ENCODE measurements around the gene SPACA6. TPM values are rescaled to one million over a fixed set of nuclear protein-coding genes. Genes with fewer than 3 reads are reported as not detected.

SPACA6 gene
- total RNA-seq, 1 donor from 2014 or later, result 62.5 TPM

DNA sequence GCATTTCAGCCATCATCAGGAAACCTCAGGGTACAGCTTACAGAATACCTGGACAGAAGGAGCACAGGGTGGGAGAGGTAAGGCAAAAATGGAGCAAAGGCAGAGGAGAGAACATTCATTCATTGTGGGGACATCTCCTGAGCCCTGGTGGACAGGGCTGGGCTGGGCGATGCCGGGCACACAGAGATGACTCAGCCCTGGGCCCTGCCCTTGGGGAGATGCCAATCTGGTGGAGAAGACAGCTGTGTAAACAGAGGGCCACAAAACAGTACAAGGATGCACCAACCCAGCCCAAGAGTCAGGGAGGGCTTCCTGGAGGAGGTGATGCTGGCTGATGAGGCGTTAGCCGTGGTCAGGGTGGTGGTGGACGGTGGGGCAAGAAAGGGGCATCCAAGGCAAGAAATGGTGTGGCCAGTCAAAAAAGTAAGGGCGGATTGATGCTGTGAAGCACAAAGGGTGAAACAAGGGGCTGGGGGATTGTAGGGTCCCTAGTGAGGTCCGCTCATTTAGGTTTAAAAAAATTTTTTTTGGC is 34.3 kb downstream of the SPACA6 start:
- Histone ChIP-seq H3K9ac (ENCODE audit: low read length) (no peak overlapping the region), H3K36me3 (ENCODE audit: insufficient read depth, low read length) (no peaks in the 10 kb centered on the region), H3K4me2 (ENCODE audit: low read length) (no peak overlapping the region), H3K4me3 (ENCODE audit: insufficient read depth, low read depth, low read length) (no peak overlapping the region), H3K27me3 (ENCODE audit: insufficient read depth, low read length) (peaks cover 4% of the 10 kb centered on the region), H3K9me3 (ENCODE audit: insufficient read depth, low read depth, low read length) (no peaks in the 10 kb centered on the region), H3K4me1 (ENCODE audit: insufficient read depth, low read length) (no peaks in the 10 kb centered on the region), H2AFZ (ENCODE audit: low read depth, low read length) (no peak overlapping the region), H4K20me1 (ENCODE audit: insufficient read depth, low read length) (no peaks in the 10 kb centered on the region), H3K79me2 (ENCODE audit: insufficient read depth, low read length) (no peaks in the 10 kb centered on the region), H3K27ac (ENCODE audit: low read depth, low read length) (no peak overlapping the region)
- H3K4me3 Mint-ChIP-seq (ENCODE audit: unreplicated experiment), result no peak overlapping the region
- peaks cover 9% of the 10 kb centered on the region for H3K9me3 Mint-ChIP-seq (ENCODE audit: unreplicated experiment)
- TF ChIP-seq, protein P1, sequence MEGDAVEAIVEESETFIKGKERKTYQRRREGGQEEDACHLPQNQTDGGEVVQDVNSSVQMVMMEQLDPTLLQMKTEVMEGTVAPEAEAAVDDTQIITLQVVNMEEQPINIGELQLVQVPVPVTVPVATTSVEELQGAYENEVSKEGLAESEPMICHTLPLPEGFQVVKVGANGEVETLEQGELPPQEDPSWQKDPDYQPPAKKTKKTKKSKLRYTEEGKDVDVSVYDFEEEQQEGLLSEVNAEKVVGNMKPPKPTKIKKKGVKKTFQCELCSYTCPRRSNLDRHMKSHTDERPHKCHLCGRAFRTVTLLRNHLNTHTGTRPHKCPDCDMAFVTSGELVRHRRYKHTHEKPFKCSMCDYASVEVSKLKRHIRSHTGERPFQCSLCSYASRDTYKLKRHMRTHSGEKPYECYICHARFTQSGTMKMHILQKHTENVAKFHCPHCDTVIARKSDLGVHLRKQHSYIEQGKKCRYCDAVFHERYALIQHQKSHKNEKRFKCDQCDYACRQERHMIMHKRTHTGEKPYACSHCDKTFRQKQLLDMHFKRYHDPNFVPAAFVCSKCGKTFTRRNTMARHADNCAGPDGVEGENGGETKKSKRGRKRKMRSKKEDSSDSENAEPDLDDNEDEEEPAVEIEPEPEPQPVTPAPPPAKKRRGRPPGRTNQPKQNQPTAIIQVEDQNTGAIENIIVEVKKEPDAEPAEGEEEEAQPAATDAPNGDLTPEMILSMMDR (IDR thresholded peaks at IDR 0.05; ENCODE audit: insufficient read depth, low read depth, low read length), result no peak
- no peak for TF ChIP-seq EZH2 (IDR thresholded peaks at IDR 0.05; ENCODE audit: insufficient read depth, low read length)
- no peak for DNase-seq (ENCODE audit: low read depth)
- no peaks in the 10 kb centered on the region for H3K36me3 Mint-ChIP-seq (ENCODE audit: low read depth, unreplicated experiment)
- H3K27me3 Mint-ChIP-seq (ENCODE audit: low read depth, unreplicated experiment), result peaks cover 43% of the 10 kb centered on the region
- H3K4me1 Mint-ChIP-seq (ENCODE audit: low read depth, unreplicated experiment), result no peaks in the 10 kb centered on the region
- no peak overlapping the region for H3K27ac Mint-ChIP-seq (ENCODE audit: unreplicated experiment)
- FAIRE-seq, result no peak

DNA sequence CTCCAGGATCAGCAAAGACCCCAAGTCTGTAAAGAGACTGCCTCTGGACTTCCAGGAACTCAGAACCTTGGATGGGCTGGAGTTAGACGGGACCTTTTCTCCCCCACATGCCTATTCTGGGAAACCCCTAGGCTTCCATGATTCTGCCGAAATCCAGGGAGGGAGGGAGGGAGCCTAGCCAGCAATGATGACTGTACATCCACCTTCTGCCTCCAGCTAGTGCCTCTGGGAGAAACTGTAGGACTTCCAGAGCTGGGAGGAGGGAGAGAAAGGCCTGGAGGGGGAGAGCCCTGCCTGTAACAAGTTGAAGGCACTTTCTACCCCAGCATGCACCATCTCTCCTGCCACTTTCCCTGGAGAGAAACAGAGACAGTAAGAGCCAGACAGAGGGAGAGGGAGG is 36.7 kb downstream of the SPACA6 start:
- Histone ChIP-seq H3K9ac (ENCODE audit: low read length) (no peak overlapping the region), H2AFZ (ENCODE audit: low read depth, low read length) (no peak overlapping the region), H3K27me3 (ENCODE audit: insufficient read depth, low read length) (no peaks in the 10 kb centered on the region), H3K79me2 (ENCODE audit: insufficient read depth, low read length) (no peaks in the 10 kb centered on the region), H3K27ac (ENCODE audit: low read depth, low read length) (no peak overlapping the region), H4K20me1 (ENCODE audit: insufficient read depth, low read length) (no peaks in the 10 kb centered on the region), H3K4me3 (ENCODE audit: insufficient read depth, low read depth, low read length) (no peak overlapping the region), H3K9me3 (ENCODE audit: insufficient read depth, low read depth, low read length) (no peaks in the 10 kb centered on the region), H3K4me1 (ENCODE audit: insufficient read depth, low read length) (no peaks in the 10 kb centered on the region), H3K36me3 (ENCODE audit: insufficient read depth, low read length) (no peaks in the 10 kb centered on the region), H3K4me2 (ENCODE audit: low read length) (no peak overlapping the region)
- no peak for TF ChIP-seq EZH2 (IDR thresholded peaks at IDR 0.05; ENCODE audit: insufficient read depth, low read length)
- TF ChIP-seq, protein P1 (IDR thresholded peaks at IDR 0.05; ENCODE audit: insufficient read depth, low read depth, low read length), result no peak
- Mint-ChIP-seq H3K4me1 (ENCODE audit: low read depth, unreplicated experiment) (no peaks in the 10 kb centered on the region), H3K27ac (ENCODE audit: unreplicated experiment) (no peak overlapping the region), H3K27me3 (ENCODE audit: low read depth, unreplicated experiment) (peaks cover 28% of the 10 kb centered on the region), H3K4me3 (ENCODE audit: unreplicated experiment) (no peak overlapping the region), H3K36me3 (ENCODE audit: low read depth, unreplicated experiment) (no peaks in the 10 kb centered on the region), H3K9me3 (ENCODE audit: unreplicated experiment) (peaks cover 9% of the 10 kb centered on the region)
- no peak for DNase-seq (ENCODE audit: low read depth)
- no peak for FAIRE-seq

DNA sequence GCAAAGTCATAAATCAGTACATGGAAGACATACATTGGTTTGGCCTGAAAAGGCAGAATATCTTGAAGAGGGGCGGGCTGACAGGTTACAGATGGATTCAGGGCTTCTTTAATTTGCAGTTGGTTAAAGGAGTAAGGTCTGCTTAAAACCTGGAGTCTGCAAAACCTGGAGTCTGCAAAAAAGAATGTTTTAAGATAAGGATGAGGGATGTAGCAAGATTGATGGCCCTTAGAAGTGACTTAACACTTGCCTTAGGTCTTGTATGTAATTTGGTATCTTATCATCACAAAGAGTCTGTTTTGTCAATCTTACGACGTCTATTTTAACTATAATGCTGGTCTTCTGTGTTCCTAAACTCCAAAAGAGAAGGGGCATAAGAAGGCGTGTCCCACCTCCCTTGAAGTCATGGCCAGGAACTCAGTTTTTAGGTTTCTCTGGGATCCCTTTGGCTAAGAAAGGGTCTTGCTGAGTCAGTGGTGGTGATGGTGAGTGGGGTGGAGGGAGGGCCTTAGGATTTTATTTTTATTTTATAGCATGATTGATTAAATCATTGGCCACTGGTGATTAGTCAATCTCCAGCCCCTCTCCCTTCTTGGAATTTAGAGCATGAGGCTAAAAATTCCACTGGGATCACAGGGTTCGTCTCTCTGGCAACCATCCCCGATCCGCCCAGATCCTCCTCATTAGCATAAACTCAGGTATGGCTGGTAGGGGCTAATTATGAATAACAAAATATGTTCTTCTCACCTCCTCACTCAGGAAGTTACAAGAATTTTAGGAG is 40.8 kb downstream of the SPACA6 start:
- FAIRE-seq (no peak), DNase-seq (ENCODE audit: low read depth) (no peak)
- H3K4me1 ChIP-seq (ENCODE audit: insufficient read depth, low read length), result no peaks in the 10 kb centered on the region
- H4K20me1 ChIP-seq (ENCODE audit: insufficient read depth, low read length), result no peaks in the 10 kb centered on the region
- no peaks in the 10 kb centered on the region for H3K9me3 ChIP-seq (ENCODE audit: insufficient read depth, low read depth, low read length)
- H3K4me3 ChIP-seq (ENCODE audit: insufficient read depth, low read depth, low read length), result no peak overlapping the region
- no peaks in the 10 kb centered on the region for H3K36me3 ChIP-seq (ENCODE audit: insufficient read depth, low read length)
- Mint-ChIP-seq H3K9me3 (ENCODE audit: unreplicated experiment) (peaks cover 8% of the 10 kb centered on the region), H3K36me3 (ENCODE audit: low read depth, unreplicated experiment) (no peaks in the 10 kb centered on the region), H3K4me3 (ENCODE audit: unreplicated experiment) (no peak overlapping the region), H3K27ac (ENCODE audit: unreplicated experiment) (no peak overlapping the region), H3K27me3 (ENCODE audit: low read depth, unreplicated experiment) (peaks cover 7% of the 10 kb centered on the region), H3K4me1 (ENCODE audit: low read depth, unreplicated experiment) (no peaks in the 10 kb centered on the region)
- no peak overlapping the region for H3K9ac ChIP-seq (ENCODE audit: low read length)
- H3K4me2 ChIP-seq (ENCODE audit: low read length), result no peak overlapping the region
- H2AFZ ChIP-seq (ENCODE audit: low read depth, low read length), result no peak overlapping the region
- H3K27me3 ChIP-seq (ENCODE audit: insufficient read depth, low read length), result no peaks in the 10 kb centered on the region
- H3K27ac ChIP-seq (ENCODE audit: low read depth, low read length), result no peak overlapping the region
- no peaks in the 10 kb centered on the region for H3K79me2 ChIP-seq (ENCODE audit: insufficient read depth, low read length)
- TF ChIP-seq, protein P1 (IDR thresholded peaks at IDR 0.05; ENCODE audit: insufficient read depth, low read depth, low read length), result no peak
- no peak for TF ChIP-seq EZH2 (IDR thresholded peaks at IDR 0.05; ENCODE audit: insufficient read depth, low read length)

Measured in astrocyte (in vitro differentiated cells and primary cell).